Dedifferentiated amniotic fluid mesenchymal stem cell (primary cell): ENCODE measurements around the gene CA9.

Experiments used
- DNase-seq: peaks from one replicate; pipeline ENCODE4 v3.0.0-alpha.2; 2016; ENCODE audit errors: extremely low spot score

CA9 gene

DNA sequence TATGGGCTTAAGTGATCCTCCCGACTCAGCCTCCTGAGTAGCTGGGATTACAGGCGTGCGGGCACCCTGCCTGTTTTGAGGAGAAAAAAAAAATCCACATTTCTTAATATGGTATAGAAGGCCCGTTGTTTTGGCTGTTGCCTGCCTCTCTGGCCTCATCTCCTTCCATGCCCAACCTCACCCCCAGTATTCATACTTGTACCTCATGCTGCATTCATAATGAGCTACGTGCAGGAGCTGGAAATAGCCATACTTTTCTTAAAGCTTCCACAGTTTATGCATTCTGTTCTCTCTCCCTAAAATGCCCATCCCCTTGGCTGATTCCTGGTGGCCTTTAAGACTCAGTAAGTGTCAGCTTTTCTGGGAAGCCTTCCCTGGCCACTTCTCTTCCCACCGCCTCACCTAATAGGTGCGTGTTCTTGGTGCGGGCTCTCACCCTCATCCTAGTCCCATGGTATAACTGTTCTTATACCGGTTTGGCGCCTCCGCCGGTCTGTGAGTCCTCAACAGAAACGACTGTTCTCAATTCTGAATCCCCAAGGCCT lies 18.1 kb downstream of the CA9 start:
- DNase-seq: no peak

GRCh38 chr9:35695943-35696401 lies 22.2 kb downstream of the CA9 start:
- no peak for DNase-seq

GRCh38 chr9:35696520-35697215 lies 22.9 kb downstream of the CA9 start:
- DNase-seq: no peak

DNA sequence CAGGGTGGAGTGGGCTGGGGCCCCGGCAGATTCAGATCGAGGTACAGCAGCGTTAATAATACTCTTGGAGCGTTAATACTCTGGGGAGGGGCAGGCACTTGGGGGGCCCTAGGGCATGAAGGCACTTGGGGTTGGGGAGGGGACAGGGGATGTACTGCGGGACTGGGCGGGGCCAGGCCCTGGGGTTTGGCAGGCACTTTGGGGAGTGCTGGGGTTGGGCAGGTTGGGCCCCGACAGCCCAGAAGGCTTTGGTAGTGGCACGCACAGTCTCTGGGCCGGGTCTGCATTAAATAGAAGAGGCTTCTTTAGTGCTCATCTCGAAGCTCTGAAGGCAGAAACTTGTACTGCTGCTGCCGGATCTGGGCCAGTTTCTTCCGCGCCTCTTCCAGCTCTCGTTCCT lies 23.8 kb downstream of the CA9 start:
- no peak for DNase-seq

- no peak for DNase-seq
Observed at GRCh38 chr9:35698231-35698630, 24.5 kb downstream of the CA9 start.

DNA sequence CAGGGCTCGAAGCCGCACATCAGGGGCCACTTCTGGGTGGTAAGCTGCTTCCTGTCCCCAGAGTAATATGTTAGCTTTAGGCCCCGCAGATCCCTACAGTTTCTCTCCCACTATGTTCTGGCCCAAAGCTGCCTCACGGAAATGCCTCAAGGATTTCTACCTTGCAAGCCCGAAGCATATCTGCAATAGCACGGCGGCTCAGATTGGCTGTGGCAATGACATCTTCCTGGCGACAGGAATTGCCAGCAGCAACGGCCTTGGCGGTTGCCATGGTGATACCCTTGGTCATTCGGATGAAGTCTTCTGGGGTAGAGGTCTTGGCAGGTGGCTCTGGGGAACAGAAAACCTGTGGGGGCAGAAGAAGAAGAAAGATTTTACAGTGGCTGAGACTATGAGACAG lies 26.3 kb downstream of the CA9 start:
- no peak for DNase-seq

DNA sequence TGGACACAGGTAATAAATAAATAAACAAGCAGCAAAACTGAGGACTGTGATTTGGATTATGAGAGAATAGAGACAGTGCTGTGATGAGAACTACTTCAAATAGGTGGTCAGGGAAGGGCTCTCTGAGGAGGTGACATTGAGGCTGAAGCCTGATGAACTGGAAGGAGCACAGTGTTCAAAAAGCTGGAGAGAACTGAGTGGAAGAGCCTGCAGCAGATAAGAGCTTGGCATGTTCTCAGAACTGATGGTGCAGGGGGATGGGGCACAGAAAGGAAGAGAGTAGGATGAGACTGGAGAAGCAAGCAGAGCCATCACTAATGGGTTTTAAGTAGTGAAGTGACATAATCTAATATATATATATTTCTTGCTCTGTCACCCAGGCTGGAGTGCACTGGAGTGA lies 27.2 kb downstream of the CA9 start:
- DNase-seq: no peak

- DNase-seq: no peak
Observed at GRCh38 chr9:35702696-35703095, 29.0 kb downstream of the CA9 start.

DNA sequence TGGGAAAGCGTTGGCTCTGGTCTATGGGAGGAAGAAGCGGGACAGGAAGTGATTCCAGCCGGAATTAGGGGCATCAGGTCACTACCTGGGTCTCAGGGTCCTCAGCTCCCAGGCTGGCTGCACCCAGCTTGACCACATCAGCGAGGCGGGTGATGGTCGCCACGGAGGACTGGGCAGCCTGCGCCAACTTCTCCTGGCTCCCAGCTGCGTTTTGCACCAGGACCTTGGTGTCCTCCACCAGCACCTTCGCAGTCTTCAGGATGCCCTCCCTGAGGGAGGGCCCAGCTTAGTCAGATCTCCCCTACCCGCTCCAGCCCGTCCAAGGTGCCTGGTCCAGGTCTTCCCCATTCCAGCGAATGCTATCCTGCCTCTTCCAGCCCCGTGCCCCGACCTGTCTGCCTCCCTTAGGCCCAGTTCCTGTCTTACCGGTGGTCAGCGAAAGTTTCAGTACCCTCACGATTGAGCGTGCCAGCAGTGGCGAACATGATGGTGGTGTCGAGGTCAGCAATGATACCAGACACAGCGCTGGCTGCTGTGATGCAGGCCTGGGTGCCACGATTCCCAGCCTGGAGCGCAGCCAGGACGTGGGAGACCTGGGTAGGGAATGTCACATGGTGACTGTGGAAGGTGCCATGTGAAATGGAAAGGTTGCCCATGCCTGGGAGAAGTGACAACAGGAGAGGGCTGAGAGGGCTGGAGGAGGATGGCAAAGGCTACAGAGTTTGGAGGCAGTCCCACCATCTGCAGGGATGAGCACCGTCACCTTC lies 30.4 kb downstream of the CA9 start:
- DNase-seq: no peak

- DNase-seq: no peak
Observed at GRCh38 chr9:35705372-35705771, 31.6 kb downstream of the CA9 start.

DNA sequence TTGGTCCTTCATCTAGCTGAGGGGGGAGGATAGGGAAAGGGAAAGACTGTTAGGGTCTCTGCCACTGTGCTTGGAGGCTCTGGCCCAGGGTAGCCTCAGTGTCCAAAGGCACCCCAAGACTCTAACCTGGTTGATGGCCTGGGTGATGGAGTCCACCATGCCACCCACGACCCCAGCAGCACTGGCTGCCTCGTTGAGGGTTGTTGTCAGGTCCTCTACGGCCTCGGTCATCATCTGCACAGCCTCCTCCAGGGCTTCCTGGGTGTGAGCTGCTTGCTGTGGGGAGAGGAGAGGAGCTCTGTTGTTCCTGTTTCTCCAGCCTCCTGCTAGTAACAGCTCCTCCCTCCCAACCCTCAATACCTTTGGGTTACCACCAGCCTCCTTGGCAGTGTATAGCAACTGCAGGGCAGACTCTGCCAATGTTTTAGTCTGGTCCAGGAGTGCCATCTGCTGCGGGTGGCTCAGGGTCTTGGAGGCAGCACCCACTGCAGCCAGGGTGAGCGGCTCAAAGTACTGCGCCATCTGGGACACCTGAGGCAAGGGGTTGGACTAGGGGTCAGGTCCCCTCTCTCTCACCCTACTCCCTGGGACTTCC lies 32.2 kb downstream of the CA9 start:
- DNase-seq: no peak

DNA sequence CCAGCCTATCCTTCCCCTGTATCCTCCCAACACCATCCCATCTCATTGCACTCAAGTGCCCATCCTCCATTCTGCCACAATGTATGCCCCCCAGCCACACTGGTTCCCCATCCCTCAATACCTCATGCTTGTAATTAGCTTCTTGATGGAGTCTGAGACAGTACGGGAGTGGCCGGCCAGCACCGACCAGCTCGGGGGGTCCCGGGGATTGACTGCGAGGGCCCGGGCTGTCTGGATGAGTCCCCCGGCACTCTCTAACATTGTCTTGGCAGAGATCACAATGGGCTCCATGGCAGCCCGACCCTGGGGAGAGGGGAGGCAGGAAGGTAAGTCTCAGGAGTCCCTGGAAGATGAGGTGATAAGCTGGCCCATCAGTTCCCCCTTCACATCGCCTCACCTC lies 33.2 kb downstream of the CA9 start:
- no peak for DNase-seq

GRCh38 chr9:35708146-35708545 lies 34.4 kb downstream of the CA9 start:
- no peak for DNase-seq

- no peak for DNase-seq
Observed at GRCh38 chr9:35710818-35711500, 37.2 kb downstream of the CA9 start.

GRCh38 chr9:35711501-35712428 lies 38.0 kb downstream of the CA9 start:
- no peak for DNase-seq

DNA sequence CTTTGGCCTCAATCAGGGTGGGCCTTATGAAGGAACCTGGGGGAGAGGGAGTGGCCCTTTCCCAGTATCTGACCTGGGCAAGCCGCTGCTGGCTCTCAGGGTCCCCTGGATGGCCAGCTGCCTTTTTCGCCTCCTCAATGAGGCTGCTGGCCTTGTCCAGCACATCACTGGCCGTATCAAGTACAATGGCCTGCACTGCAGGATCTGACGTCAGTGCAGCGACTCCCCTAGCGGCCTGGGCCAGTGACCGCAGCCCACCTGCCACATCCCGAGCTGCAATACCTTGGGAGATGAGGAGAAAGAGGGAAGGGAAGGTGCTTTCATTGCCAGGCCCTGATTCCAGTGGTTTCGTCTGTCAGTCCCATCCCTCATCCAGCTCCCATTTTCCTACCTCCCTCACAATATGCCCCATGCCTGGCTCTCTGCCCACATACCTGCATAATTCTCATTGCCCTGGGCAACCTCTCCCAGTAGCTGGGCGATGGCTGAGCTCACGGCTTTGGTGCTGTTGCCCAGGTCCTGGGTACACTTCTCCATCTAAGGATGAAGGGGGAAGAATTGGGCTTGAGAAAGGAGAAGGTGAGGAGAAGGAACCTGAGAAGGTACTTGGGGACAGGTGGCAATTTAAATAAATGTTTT lies 39.2 kb downstream of the CA9 start:
- DNase-seq: no peak

DNA sequence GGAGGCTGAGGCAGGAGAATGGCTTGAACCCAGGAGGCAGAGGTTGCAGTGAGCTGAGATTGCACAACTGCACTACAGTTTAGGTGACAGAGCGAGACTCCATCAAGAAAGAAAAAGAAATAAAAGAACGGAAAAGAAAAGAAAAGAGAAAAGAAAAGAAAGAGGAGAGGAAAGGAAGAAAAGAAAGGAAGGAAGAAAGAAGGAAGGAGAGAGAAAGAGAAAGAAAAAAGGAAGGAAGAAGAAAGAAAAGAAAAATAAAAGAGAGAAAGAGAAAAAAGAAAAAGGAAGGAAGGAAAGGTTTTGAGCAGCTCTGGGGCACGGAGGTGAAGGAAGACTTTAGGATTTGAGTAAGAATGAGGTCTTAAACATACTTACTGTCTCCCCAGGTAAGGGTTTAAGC lies 39.9 kb downstream of the CA9 start:
- DNase-seq: no peak

GRCh38 chr9:35714123-35714522 lies 40.4 kb downstream of the CA9 start:
- DNase-seq: no peak

GRCh38 chr9:35714579-35715252 lies 41.0 kb downstream of the CA9 start:
- DNase-seq: no peak

GRCh38 chr9:35716230-35716629 lies 42.5 kb downstream of the CA9 start:
- no peak for DNase-seq
